ENCODE results near the gene RNF8.

The RNF8 gene

DNA sequence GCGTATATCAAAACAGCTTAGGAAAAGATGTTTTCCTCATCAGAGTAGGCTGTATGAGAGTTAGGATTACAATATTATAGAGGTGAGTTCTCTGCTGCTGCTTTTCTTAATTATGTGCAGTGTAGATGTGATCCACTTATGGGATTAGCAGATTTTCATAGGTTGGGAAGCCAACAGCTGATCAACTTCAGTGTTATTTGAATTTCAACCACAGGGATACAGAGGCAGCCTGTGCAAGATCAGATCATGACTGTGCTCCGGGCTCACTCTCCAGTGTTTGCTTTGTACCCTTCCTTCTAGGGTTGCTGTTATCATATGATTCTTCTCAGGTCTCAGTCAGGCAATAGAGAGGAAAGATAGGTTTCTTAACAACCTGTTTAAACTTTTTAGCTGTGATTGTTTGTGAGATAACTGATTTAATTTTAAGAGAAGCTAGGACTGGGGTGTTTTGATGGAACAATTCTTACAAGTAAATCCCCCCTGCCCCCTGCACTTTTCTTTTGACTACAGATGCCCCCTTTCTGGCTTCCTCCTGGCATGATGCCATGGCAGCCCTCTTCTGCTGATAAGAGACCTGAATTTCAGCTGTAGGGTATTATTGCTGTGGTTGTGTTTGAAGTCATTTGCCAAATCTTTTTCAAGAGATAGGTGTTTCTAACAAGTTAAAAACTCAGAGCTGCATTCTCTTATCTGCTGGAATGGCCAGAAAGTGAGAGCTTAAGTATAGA lies 8.5 kb downstream of the RNF8 start:
- no peak for DNase-seq

DNA sequence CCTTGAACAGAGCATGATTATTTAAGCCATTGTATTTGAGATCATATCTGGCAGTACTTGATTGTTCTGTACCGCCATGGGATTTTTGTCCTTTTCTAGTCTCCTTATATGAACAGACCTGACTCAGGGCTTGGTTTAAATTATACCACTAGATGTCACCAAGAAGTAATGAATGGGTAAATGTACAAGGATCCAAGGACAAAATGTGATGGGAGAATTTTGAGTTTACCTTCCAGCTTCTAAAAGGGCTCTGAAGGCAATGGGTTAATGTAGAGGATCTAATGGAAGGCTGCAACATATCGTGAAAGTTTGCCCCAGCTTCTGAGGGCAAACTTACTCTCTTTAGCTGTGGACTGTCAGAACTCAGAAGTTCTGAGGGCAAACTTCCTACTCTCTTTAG lies 12.0 kb downstream of the RNF8 start:
- no peak for DNase-seq

DNA sequence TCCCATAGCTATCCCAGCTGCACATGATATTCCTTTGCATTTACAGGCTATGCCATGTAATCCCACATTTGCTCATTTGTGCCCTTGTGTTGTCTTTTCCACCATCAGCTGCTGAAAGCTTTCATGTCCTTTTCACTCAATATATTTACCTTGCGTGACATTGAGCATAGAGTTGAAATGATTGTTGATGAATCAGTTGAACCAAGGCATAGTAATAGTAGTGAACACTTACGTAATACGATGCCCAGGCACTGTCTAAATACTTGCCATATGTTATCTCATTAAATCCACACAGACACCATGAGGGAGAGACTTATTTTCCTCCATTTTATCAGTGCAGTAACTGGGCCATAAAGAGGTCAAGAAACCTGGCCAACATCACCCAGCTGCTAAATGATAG lies 13.1 kb downstream of the RNF8 start:
- no peak for DNase-seq

DNA sequence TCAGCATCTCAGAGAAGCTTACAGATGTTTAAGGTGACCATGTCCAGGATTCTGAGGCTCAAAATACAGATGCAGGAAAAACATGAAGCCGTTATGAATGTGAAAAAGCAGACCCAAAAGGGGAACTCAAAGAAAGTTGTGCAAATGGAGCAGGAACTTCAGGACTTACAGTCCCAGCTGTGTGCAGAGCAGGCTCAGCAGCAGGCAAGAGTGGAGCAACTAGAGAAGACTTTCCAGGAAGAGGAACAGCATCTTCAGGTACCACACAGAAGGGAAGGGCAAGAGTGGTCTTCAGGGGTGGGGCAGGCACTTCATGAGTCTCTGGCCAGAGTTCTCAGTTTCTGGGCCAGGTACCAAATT lies 15.2 kb downstream of the RNF8 start:
- DNase-seq, result no peak

DNA sequence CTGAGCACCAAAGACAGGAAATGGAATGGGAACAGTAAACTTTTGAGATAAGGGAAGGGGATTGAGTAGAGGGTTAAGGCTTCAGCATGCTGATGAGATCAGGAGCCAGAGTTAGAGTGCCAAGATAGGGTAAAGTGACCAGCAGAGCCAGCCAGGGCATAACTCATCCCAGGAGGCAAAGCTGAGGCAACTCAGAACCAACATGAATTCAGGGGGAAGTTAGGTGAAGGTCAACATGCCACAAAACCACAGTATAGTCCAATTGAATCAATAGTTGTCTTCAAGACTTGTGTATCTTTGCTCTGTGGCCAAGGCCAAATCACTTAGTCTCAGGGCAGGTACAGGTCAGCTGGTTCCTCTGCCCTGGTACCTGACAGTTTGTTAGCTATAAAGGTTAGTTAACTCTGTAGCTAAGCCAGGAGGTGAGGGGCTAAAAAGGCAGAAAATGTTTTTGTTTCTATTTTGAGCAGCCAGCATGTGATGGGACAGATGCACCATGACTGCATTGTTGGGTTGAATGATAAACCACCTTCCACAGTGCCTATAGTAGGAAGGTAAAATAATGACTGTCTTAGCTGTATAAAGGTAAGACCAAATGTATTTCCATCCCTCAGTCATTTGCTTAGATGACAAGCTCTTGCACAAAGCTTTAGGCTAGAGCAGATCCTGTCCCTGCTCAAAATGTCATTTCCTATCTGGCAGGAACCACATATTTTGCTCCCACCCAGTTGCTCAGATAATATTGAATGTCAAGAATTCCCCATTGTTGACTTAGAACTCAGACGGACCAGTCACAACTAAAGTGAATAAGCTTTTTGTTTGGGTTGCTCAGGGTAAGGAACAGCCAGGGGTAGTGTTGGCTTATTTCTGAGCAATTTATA lies 15.8 kb downstream of the RNF8 start:
- DNase-seq, result no peak

DNA sequence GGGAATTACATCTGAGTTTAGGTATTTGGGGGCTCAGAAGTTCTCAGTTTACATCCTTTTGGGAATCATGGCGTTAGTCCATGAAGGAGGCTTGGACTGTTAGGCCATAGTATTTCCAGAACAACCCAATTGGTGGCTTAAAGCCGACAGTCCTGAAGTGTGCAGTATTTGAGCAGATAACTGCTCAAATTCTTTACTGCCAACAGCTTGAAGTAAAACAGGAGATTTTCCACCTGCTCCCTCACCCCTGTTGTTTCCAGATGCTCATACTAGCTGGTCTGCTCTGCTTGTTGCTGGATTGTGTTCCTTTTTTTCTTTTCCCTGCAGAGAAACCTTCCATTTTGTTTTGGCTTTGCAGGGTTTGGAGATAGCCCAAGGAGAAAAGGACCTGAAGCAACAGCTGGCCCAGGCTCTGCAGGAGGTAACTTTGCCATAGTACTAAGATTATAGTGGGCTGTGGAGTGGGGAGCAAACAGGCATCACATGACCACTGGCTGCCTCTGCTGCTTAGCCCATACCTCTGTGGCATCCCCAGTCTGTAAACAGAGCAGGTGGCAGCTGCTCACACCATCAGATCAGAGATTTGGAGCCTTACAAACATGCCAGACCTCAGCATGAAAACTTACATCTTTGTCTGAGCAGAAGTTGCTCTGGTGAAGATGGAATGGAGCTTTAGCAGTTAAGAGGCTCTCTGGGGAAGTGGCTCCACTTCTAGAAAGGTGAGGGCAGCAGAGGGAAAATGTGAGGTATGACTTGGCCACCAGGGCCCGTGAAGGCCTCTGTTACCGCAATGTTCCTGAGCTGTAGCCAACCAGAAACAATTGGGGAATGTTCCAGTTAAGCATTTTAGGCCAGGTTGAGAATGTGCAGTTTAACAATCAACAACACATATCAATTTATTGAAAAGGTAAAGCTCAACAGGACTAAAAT lies 17.6 kb downstream of the RNF8 start:
- no peak for DNase-seq

DNA sequence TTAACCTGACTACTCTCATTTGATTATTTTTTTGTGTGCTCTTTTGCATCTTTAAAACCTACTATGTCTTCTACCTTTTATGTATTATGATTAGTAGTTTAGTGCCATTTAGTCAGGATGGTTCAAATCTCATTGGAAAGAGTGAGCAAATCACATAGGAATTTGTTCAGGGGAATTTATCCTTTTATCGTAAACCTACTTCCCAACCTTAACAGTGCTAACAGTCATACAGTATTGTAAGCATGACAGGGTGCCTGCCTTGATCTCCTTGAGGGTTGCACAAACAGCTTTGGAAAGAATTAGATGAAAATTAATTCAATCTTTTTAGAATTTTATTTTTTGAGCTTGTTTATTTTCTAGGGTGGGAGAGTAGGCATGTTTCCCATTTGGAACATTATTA lies 18.3 kb downstream of the RNF8 start:
- no peak for DNase-seq

DNA sequence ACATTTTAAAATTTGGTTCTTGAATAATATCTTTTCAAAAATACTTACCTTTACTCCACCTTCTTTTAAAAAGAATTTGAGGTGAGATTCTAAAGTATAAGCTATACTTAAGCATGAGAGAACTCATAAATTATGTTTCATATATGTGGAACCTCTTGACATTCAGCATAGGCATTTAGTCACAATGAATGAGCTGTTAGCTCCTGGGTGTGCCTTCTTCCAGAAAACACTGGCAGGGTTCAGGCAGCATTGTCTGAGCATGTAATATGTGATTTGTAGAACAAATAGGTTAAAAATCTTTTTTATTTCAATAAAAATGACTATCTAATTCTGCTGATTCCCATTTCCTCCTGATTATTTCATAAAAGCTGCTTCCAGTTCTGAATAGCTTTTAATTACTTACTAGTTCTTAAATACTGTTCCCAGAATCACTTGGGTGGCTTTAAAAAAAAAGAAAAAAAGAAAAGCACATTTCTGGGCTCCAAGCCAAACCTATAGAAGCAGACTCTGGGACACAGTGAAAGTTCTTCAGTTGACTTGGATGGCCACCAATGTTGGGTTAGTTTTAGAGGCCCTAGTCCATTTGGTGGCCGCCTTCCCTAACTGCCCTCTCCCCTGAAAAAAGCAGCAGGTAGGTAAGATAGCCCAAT lies 20.2 kb downstream of the RNF8 start:
- DNase-seq, result no peak

DNA sequence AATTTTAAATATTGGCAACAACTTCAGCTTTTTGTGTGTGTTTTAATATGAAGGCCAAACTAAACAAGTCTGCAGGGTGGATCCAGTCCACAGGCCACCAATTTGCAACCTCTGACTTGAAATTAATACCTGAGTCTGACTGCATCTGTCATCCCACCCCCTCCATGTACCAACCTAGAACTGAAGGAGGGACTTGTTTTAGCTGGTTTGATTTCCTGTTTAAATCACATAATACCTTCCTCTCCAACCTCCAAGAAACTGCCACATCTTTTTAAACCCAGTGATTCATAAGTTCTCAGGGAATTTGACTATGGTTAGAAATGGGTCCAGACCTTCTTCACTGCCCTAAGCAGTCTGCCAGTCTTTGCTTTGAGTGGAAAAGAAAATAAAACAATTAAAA lies 21.6 kb downstream of the RNF8 start:
- DNase-seq, result no peak

DNA sequence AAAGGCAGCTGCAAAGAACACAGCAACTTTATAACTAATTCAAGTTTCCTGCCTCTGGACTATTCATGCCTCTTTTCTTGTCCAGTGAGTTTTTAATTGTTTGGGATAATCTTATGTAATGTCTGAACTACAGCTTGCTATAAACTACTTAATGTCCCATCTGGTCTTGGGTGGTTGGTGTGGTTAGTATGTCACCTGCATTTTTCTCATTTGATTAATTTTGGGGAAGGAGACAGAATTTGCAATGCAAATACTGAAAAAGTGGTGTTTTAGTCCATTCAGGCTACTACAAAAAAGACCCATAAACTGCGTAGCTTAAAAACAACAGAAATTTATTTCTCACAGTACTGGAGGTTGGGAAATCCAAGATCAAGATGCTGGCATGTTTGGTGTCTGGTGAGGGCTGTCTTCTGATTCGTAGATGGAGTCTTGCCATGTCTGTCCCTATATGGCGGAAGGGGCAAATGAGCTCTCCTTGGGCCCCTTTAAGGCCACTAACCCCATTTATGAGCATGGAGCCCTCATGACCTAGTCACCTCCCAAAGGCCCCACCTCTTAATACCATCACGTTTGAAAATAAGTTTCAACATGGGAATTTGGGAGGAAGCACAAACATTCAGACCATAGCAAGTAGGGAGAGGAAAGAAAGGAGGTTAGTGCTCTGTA lies 22.4 kb downstream of the RNF8 start:
- DNase-seq, result no peak

DNA sequence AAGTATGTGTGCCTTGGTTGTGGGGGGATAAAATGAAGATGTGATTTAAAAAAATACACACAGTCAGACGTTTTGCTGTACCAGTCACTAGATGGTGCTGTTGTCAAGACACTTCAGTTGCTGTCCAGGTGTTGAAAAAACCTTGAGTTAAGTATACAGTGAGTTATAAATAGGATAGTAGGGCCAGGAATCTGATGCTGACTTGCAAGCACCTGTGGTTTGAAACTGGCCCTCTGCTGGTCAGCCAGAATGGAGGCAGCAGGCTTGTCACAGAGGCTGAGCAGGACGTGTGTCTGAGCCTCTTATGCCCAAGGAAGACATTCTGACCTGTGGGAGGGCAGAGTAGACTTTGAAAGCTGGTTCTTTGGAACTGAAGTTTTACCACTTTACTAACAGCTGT lies 27.8 kb downstream of the RNF8 start:
- DNase-seq, result peak; percentile 46

DNA sequence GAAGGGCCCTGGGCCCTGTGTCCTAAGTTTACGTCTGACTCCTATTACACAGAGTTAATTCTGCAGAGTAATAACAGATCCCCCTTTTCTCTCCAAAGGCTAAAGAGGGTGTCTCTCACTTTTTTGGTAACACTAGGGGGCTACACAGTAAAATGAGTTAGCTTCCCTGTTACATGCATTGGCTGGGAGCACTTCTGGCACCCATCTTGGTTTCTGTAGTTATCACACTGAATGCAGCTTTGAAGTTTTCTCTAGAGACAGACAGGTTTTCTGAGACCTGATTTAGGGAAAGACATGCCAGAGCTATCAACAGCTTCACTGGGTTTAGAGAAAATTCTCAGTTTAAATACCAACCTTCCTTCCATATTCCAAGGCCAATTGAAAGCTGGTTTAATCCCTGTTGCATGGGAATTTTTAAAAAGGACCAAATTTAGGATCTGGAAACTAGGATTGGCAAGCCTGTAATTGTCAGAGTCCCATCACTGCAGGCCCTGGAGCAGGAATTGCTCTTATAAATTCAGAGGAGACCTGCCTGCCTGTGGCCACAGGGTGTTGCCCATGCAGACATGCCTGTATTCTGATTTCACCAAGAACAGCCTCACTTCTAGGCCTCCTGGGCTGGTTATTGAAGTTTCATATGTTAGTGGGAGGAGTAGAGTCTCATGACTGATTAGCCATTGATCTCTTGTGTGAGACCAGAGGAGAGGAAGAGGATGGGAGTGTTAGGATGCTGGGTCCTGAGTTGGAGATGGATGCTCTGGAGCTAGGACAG lies 29.4 kb downstream of the RNF8 start:
- DNase-seq, result no peak

DNA sequence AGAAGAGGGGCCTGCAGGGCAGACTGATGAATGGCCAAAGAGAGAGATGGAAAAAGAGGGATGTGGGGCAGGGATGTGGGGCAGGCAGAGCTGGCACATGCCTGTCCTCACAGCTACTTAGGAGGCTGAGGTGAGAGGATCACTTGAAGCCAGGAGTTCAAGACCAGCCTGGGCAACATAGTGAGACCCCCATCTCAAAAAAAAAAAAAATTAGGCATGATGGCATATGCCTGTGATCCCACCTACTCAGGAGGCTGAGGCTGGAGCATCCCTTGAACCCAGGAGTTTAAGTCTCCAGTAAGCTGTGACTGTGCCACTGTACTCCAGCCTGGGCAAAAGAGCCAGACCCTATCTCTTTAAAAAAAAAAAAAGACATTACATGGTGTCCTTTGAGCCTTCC lies 34.8 kb downstream of the RNF8 start:
- DNase-seq, result no peak

DNA sequence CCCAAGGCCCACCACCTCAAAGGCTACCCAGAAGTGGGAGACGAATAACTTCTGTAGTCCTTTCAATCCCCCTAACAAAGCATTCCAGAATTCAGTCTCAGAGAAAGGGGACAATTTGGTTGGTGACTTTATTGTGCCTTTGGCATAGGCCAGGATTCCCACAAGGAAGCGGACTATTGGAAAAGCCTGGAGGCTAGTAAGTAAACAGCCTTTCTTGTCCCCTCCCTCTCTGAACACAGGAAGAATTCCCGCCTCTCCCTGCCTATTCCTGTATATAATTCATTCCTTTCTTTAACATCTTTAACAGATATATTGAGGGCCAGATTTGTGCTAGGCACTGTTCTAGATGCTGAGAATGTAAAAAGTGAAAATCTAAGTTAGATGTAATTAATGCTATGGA lies 36.1 kb downstream of the RNF8 start:
- DNase-seq, result no peak

DNA sequence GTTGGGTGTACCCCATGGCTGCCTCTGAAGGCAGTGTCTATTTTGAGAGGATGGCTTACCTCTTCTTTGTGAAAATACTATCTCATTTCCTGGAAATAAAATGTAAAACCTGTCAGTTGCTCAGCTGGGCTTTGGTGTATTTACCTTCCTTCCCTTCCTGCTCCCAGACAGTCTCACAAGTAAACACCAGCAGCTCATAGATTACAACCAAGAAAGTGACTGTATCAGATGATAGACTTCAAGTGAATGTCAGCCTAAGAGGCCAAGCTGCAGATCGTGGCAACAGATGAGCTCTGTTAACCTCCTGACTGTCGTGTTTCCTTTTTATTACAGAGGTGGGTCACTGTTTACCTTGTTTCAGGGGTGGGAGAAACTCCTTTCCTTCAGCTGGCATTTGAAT lies 37.3 kb downstream of the RNF8 start:
- no peak for DNase-seq

DNA sequence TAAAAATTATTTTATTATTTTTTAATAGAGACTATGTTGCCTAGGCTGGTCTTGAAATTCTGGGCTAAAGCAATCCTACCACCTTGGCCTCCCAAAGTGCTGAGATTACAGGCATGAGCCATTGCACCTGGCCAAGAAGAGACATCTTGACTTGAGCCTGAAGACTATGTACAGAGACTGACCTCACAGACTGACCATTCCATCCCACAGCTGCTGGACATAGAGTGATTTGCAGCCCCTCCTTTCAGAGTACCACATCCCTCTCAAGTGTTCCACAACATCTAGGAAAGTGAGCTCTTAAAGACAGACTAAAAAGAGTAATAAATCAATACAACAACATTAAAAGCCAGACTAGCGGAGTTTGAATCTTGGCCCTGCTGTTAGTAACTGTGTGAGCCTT lies 39.0 kb downstream of the RNF8 start:
- no peak for DNase-seq

DNA sequence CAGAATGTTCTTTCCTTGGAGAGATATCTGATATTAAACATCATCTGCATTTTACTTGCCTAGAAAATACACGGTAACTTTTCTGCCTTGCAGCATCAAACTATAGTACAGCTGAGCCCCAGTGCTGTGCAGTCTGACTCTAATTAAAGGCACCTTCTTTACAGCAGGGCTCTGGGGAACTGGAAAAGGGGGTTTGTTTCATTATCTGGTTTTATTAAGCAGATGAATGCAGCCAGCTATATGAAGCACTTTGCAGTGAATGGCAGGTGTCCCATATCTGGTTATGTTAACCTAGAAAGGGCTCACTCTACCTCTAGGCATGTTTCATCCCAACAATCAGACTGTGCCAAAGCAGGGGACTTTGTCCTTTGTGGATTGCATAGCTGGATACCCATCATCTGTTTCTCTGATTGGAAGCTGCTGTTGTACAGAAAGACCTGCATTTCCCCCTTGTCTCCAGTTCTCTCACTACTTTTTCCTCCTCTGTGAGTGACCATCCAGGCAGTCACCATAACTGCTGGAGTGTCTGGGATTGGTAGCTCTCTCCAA lies 39.7 kb downstream of the RNF8 start:
- DNase-seq, result no peak

DNA sequence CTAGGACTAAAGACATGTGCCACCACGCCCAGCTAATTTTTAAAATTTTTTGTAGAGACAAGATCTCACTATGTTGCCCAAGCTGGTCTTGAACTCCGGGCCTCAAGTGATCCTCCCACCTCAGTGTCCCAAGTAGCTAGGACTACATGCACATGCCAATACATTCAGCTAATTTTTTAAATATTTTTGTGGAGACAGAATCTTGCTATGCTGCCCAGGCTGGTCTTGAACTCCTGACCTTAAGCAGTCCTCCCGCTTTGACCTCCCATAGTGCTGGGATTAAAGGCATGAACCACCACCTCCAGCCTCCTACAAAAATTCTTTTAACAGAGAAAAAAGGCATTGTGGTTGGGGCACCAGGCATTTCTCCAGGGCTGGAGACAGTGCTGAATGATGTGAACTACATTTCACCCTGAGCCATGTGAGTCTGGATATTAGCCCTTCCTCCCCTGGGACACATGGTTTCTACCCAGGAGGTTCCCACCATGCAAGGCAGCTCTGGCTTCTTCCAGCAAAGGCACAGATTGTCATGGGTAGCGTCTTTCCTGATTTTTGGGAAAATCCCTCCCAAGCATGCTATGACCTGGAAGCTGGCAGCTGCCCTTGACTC lies 42.9 kb downstream of the RNF8 start:
- no peak for DNase-seq

DNA sequence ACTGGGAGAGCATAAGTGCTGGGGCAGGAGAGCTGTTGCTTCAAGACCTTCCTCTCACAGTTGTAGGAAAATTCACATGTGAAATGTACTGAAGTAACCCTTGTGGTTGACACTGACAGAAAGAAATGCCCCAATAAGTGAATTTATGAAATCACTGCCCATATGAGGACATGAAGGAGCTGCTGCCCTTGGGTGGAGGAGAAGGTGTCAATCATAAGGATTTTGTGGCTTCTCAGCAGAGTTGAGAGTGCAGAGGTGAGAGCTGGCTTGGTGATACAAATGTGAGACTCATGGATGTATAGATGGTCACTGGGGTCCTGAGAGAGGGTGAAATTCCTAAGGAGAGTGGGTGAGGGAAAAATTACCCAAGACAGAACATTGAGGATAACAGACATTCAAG lies 45.3 kb downstream of the RNF8 start:
- DNase-seq, result no peak

DNA sequence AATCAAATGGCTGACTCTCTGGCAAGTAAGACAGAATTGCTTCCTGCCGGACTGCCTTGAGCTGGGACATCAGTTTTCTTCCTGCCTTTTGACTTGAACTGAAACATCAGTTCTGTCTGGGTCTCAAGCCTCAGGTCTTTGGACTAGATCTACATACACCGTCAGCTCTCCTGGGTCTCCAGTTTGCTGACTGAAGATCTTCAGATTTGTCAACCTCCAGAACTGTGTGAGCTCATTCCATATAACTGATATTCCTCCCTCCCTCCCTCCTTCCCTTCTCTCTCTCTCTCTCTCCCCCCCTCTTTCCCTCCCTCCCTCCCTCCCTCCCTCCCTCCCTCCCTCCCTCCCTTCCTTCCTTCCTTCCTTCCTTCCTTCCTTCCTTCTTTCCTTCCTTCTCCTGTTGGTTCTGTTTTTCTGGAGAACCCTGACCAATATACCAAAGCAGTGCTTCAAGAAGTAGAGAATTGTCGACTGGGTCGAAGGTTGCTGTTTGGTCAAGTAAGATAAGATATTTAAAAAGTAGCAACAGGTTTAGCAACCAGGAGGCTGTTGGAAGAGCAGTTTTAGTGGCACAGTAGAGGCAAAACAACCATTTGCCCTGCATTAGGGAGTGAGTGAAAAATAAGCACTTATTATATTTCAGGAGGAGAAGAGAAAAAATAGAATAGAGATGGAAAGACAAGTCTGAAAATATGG lies 46.2 kb downstream of the RNF8 start:
- no peak for DNase-seq
